PC-9 (cell line): ENCODE results near the gene RFFL. TPM values are rescaled to one million over a fixed set of nuclear protein-coding genes. Genes with fewer than 3 reads are reported as not detected.

Source experiments
- BruUV-seq: library from RNA; stranded (reverse); fragments of 400-500 nt; replicated peaks from 2 replicates; lab custom pipeline; 2021; lab: Mats Ljungman, UMichigan
- CTCF ChIA-PET: fragments of 300-600 bp; sonication (Branson Sonifier 250); formaldehyde crosslinking; loops from one replicate; lab custom pipeline; 2022; ENCODE audit warnings: antibody characterized with exemption; lab: Charles Lee
- POLR2A ChIA-PET: fragments of 300-600 bp; sonication (Branson Sonifier 250); formaldehyde crosslinking; loops from one replicate; lab custom pipeline; 2022; ENCODE audit warnings: antibody characterized with exemption; ENCODE audit not compliant: unreplicated experiment; lab: Charles Lee
- DNase-seq, 2 experiments: peaks; one replicate each; pipeline versions ENCODE4 v3.0.0 to v3.0.0-alpha.2; 2015 to 2022; ENCODE audit warnings: mixed read lengths in 1 of 2
- H2AFZ ChIP-seq: fragments of 200-600 bp; sonication (generic); 2 replicates; pipeline ENCODE4 v1.8.1; 2017; ENCODE audit warnings: antibody characterized with exemption
- H3F3A ChIP-seq: fragments of 200-600 bp; sonication (generic); 2 replicates; pipeline ENCODE4 v1.8.1; 2017; ENCODE audit warnings: antibody characterized with exemption, mild to moderate bottlenecking, low read depth; ENCODE audit not compliant: insufficient read depth
- H3K27ac ChIP-seq: fragments of 200-600 bp; sonication (generic); 2 replicates; pipeline ENCODE4 v1.6.1; 2016; ENCODE audit warnings: mixed run types
- H3K27me3 ChIP-seq: fragments of 200-600 bp; sonication (generic); 2 replicates; pipeline ENCODE4 v1.6.1; 2016; ENCODE audit warnings: low read depth, mixed run types; ENCODE audit not compliant: insufficient read depth
- H3K36me3 ChIP-seq: fragments of 200-600 bp; sonication (generic); 2 replicates; pipeline ENCODE4 v1.6.1; 2016; ENCODE audit warnings: low read depth, mixed run types
- H3K4me1 ChIP-seq: fragments of 200-600 bp; sonication (generic); replicated peaks from 2 replicates; pipeline ENCODE4 v1.6.1; 2016; ENCODE audit warnings: mixed run types; ENCODE audit not compliant: insufficient read depth
- H3K4me2 ChIP-seq: fragments of 200-600 bp; sonication (generic); 2 replicates; pipeline ENCODE4 v1.6.1; 2017; ENCODE audit warnings: mixed run types
- H3K4me3 ChIP-seq: fragments of 200-600 bp; sonication (generic); 2 replicates; pipeline ENCODE4 v1.6.1; 2016; ENCODE audit warnings: mixed run types
- H3K79me2 ChIP-seq: fragments of 200-600 bp; sonication (generic); 2 replicates; pipeline ENCODE4 v1.6.1; 2017; ENCODE audit warnings: low read depth, mixed run types
- H3K9me2 ChIP-seq: fragments of 200-600 bp; sonication (generic); 2 replicates; pipeline ENCODE4 v1.8.1; 2017; ENCODE audit warnings: mild to moderate bottlenecking; ENCODE audit not compliant: insufficient read depth
- H3K9me3 ChIP-seq: fragments of 200-600 bp; sonication (generic); 2 replicates; pipeline ENCODE4 v1.8.1; 2016; ENCODE audit warnings: low read depth; ENCODE audit not compliant: insufficient read depth
- H4K20me1 ChIP-seq: fragments of 200-600 bp; sonication (generic); 2 replicates; pipeline ENCODE4 v1.8.1; 2017; ENCODE audit not compliant: insufficient read depth
- CTCF ChIP-seq: fragments of 200-600 bp; sonication (generic); conservative IDR thresholded peaks from 2 replicates; pipeline ENCODE4 v1.6.1; 2017; ENCODE audit warnings: mixed run types, antibody characterized with exemption, mild to moderate bottlenecking, moderate library complexity
- EZH2 ChIP-seq: fragments of 200-600 bp; sonication (generic); IDR thresholded peaks from 2 replicates; pipeline ENCODE4 v1.8.0; 2017; ENCODE audit warnings: antibody characterized with exemption, low read depth
- intact Hi-C: fragments of 100-400 bp; cut with micrococcal nuclease; formaldehyde crosslinking; loops from one replicate; pipeline ENCODE4 v1.10.0; 2022; ENCODE audit not compliant: unreplicated experiment
- total RNA-seq: library from RNA; stranded (reverse); gene quantifications from 2 replicates; pipeline ENCODE4 v1.2.3, GENCODE V29; 2021

Gene RFFL
- total RNA-seq, 1 experiment from 2014 or later, result 38.1 TPM

- CTCF ChIA-PET, result no interaction called here
Measured at GRCh38 chr17:35083071-35083470, 19.6 kb upstream of the RFFL start.

DNA sequence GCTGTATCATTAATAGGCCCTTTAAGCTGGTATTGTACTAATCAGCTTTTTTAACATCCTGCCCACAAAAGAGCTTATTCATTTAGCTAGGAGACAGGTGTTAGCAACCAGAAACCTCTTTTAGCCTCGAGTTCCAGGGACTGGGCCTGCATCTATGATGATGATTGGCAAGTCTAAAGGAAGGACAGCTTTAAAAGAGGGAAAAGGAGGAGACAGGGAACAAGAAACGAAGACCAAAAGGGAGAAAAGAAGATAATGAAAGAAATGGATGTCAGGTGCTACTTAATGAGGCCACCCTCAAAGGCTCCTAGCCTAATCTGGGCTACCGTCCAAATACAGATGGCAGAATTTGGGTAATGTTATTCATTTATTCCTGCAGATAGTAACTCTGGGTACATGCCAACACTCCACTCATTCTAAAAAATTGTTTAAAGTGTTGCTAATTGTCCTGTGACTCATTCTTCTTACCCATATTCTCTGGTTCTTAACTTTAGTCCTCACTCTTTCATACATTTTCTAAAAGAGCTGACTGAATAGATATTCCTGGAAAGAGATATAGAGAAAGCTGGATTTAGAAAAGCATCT, 18.7 kb upstream of the RFFL start:
- H3K9me2 ChIP-seq, result no peaks in the 10 kb centered on the region
- POLR2A ChIA-PET, result no interaction called here
- peaks cover 76% of the 10 kb centered on the region for H3K79me2 ChIP-seq
- H4K20me1 ChIP-seq, result no peaks in the 10 kb centered on the region
- H3K4me3 ChIP-seq, result no peak overlapping the region
- CTCF ChIA-PET, result no interaction called here
- TF ChIP-seq CTCF (no peak), EZH2 (no peak)
- H3K4me2 ChIP-seq, result peak overlapping the region; percentile 65
- H3K27ac ChIP-seq, result peak overlapping the region; percentile 59
- peaks cover 82% of the 10 kb centered on the region for H3K4me1 ChIP-seq
- intact Hi-C loops, result no loop called here
- peaks cover 47% of the 10 kb centered on the region for H3F3A ChIP-seq
- no peaks in the 10 kb centered on the region for H3K9me3 ChIP-seq
- no peaks in the 10 kb centered on the region for H3K36me3 ChIP-seq
- no peak overlapping the region for H2AFZ ChIP-seq
- peak; percentile 20 to 82 for DNase-seq
- no peaks in the 10 kb centered on the region for H3K27me3 ChIP-seq
- no TSS peak for BruUV-seq

More at GRCh38 chr17:35083071-35083470, 19.6 kb upstream of the RFFL start:
- peaks cover 51% of the 10 kb centered on the region for H3F3A ChIP-seq
- BruUV-seq, result no TSS peak
- no peaks in the 10 kb centered on the region for H4K20me1 ChIP-seq
- H3K36me3 ChIP-seq, result no peaks in the 10 kb centered on the region
- no peak for TF ChIP-seq CTCF
- TF ChIP-seq EZH2, result no peak
- H3K4me2 ChIP-seq, result peak overlapping the region; percentile 65; the same call in 1 of the 2 replicates
- no peaks in the 10 kb centered on the region for H3K9me3 ChIP-seq
- intact Hi-C loops, result no loop called here
- H3K27ac ChIP-seq, result peak overlapping the region; percentile 59; the same call in 1 of the 2 replicates
- no peaks in the 10 kb centered on the region for H3K27me3 ChIP-seq
- H2AFZ ChIP-seq, result no peak overlapping the region
- H3K9me2 ChIP-seq, result no peaks in the 10 kb centered on the region
- DNase-seq, result no peak
- POLR2A ChIA-PET, result interaction anchor here (0.6 kb wide), 1 partner anchor 17 kb away, joined by 6 read pairs; no protein-coding TSS in a partner anchor
- H3K4me3 ChIP-seq, result no peak overlapping the region
- H3K79me2 ChIP-seq, result peaks cover 75% of the 10 kb centered on the region
- H3K4me1 ChIP-seq, result peaks cover 86% of the 10 kb centered on the region

DNA sequence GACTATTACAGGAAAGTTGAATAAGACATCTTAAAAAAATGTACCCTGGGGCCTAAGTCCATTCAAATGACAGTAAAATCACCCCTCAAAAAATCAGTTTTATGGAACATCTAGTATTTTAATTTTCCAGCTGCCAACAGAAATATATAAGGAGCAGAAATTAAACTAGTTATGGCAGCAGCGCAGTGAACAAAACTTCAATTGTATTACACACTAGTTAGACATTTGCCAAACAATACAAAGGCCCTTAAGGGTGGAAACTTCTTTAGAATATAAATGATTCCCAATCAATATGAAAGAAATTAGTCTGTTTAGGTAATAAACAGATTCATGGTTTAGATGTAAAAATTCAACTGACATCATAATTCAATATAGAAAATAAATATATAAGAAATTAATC, 18.1 kb upstream of the RFFL start:
- peaks cover 45% of the 10 kb centered on the region for H3F3A ChIP-seq
- intact Hi-C loops, result no loop called here
- H3K4me3 ChIP-seq, result no peak overlapping the region
- no peaks in the 10 kb centered on the region for H4K20me1 ChIP-seq
- H3K9me2 ChIP-seq, result no peaks in the 10 kb centered on the region
- no peak overlapping the region; the same call in 1 of the 2 replicates for H3K4me2 ChIP-seq
- H3K27ac ChIP-seq, result no peak overlapping the region
- peaks cover 73% of the 10 kb centered on the region for H3K79me2 ChIP-seq
- H2AFZ ChIP-seq, result no peak overlapping the region
- H3K9me3 ChIP-seq, result no peaks in the 10 kb centered on the region
- no peak for DNase-seq
- ChIA-PET POLR2A (no interaction called here), CTCF (no interaction called here)
- TF ChIP-seq EZH2 (no peak), CTCF (no peak)
- no peaks in the 10 kb centered on the region for H3K36me3 ChIP-seq
- no peaks in the 10 kb centered on the region for H3K27me3 ChIP-seq
- no TSS peak for BruUV-seq
- H3K4me1 ChIP-seq, result peaks cover 76% of the 10 kb centered on the region
